HG03108 (cell line): ENCODE data around the gene ADO.
A peak's percentile ranks its signal among the peaks of the same experiment; 100 is the strongest.

Experiments
- ATAC-seq: cut with Tn5 transposase; IDR thresholded peaks from one replicate; pipeline ENCODE4 v1.9.1; 2021; ENCODE audit warnings: moderate library complexity; ENCODE audit not compliant: unreplicated experiment

Gene ADO

DNA sequence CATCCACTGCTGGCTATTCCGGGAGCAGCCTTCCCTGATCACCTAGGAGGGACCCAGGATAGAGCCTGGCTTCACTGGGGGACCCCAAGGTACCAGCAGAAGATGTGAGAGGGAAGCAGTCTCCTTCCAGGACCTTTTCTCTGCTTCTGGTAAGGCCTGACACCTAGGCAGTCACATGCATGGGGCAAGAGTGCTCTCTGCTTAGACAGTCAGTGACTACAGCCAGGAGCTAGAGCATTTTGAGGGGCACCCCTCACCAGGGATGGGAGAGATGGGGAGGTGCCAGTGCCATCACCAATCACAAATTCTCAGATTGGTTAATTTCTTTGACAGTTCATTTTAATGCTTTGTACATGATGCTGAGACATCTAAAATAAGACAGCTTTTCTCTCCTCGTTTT lies 13.9 kb upstream of the ADO start:
- ATAC-seq: no peak

DNA sequence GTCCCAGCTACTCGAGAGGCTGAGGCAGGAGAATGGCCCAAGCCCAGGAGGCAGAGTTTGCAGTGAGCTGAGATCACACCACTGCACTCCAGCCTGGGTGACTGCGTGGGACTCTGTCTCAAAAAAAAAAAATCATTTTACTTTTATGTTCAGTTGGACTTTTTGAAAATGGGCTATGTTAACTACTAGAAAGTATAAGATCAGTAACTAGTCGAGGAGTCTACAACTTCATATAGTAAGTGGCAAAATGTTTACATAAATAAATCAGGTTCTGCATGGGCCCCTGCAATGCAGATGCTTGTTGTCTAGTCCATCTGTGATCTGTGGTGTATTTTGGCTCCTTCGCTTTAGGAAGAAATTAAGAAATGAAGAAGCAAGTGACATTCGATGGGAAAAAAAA lies 12.3 kb upstream of the ADO start:
- ATAC-seq: no peak

DNA sequence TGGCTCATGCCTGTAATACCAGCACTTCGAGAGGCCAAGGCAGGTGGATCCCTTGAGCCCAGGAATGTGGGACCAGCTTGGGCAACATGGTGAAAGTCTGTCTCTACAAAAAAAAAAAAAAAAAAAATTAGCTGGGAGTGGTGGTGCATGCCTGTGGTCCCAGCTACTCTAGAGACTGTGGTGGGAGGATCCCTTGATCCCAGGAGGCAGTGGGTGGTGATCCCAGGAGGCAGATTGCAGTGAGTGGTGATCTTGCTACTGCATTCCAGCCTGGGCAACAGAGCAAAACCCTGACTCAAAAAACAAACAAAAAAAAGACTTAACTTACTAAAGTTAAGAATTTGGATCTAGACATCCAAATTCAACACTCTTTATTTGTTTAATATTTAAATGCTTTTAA lies 10.2 kb upstream of the ADO start:
- no peak for ATAC-seq

DNA sequence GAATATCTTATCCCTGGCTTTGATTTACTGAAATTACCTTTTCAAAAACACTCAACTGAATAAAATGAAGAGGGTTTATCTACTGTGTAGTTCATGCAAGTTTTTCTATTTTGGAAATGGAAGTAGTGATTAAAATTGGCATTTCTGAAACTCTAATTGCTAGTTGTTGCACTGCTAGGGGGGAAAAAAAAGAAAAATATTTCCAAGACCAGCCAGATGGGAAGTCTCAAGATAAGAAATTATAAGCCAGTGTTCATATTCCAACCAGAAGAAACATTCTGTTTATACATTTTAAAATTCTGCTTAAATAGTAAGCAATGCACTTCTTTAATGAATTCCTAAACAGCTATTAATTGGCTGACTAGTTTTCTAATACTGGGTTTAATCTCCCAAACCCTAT lies 9.4 kb upstream of the ADO start:
- no peak for ATAC-seq

DNA sequence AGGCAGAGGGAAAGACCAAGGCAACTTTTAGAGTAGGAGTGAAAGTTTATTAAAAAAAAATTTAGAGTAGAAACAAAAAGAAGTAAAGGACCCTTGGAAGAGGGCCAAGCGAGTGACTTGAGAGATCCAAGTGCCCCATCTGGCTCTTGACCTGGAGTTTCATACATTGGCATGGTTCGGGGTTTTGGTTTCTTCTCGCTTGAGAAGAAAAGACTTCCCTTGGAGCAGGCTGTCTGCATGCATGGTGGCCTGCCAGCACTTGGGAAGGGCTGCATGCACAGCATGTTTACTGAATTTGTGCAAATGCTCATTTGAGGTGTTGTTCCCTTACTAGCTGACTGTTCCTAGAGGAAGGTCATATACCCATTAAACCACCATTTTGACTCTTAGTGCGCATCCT lies 8.8 kb upstream of the ADO start:
- ATAC-seq: no peak

DNA sequence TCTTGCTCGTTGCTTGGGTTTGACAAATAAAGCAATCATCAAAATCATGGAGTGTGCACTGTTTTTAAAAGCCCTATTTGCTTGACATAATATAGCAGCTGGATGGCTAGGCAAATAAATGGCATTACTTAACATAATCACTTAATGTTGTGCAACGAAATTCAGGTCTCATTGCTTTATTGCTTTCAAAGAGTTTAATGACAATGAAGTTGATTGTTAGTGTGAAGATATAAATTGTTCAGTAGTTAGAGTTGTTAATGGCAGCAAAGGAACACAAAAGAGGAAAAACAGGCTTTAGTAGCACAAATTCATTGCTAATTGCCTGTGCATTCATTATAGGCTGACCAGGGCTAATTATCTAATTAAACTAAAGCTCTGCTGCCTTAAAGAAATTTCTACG lies 7.6 kb upstream of the ADO start:
- no peak for ATAC-seq

DNA sequence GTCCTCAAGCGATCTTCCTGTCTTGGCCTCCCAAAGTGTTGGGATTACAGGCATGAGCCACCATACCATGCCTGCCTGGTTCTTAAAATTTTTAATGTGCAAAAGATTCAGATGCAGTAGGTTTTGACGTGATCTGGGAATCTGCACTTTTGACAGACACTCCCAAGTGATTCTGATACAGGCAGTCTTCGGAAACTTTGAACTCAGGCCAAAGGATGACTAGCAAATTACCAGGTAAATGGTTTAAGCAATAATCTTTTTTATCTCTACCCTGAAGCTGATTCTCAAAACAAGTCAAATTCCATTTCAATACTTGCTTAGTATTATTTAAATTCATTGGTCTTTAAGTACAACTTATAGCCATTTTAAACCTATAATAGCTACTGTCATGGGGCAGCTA lies 2.6 kb upstream of the ADO start:
- no peak for ATAC-seq

DNA sequence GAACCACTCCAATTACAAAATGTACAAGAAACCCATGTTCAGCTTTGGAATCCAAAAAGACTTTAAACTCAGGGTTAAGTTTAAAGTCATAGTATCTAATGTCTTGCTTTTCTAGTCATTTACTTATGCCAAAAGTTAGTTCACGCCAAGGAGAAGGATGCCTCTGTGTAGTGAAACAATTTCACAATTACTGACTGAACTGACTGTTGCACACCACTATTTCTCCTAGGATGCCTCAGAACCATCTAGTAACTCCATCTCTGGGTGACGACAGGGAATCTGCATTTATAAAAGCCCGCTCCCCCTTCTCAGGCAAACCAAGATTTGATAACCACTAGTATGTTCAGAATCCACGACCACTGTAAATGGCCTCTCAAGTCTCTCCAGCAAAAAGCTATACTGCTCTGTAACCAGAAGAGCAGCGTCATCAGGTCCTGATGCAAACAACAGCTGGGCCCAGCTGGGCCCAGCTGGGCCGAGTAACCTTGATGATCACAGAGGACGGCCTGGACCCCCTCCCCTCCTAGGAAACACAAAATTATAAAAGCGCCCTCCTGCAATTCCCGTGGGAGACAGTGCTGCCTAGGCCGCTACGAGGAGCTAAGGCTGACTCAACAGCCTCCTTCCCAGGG lies 680 bp upstream of the ADO start:
- no peak for ATAC-seq

DNA sequence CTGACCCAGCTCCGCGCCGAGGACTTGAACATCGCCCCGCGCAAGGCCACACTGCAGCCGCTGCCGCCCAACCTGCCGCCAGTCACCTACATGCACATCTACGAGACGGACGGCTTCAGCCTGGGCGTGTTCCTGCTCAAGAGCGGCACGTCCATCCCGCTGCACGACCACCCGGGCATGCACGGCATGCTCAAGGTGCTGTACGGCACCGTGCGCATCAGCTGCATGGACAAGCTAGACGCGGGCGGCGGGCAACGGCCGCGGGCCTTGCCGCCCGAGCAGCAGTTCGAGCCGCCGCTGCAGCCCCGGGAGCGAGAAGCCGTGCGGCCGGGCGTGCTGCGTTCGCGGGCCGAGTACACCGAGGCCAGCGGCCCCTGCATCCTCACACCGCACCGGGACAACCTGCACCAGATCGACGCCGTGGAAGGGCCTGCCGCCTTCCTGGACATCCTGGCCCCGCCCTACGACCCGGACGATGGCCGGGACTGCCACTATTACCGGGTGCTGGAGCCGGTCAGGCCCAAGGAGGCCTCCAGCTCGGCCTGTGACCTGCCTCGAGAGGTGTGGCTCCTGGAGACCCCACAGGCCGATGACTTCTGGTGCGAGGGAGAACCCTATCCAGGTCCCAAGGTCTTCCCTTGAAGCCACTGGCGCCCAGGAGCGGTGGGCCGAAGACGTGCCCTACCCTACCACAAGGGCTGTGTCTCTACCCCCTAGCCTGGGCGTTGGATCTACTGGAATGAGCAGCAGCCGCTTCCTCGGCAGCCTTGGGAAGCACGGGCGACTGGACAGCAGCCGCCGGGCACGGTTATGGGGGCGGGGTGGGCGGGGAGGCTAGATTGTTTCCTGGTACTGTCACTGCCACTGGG lies 945 bp downstream of the ADO start:
- peak; percentile 14 for ATAC-seq

DNA sequence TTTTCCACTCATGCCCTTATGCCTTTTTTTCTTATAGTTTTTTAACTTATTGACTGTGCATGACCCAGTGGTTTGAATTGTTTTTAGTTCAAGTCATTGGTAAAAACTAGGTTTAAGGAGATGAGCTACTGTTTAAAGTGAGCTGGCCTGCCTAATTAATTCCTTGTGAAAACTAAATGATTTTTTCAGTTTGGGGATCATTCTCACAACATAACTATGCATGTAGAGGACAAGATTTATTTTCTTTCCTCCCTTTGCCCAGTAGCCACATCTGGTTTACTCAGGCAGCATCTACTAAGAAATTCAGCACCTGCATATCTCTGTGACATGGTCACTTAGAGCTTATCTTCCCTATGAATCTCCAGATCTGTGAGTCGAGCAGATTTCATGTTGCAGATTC lies 1.7 kb downstream of the ADO start:
- no peak for ATAC-seq

DNA sequence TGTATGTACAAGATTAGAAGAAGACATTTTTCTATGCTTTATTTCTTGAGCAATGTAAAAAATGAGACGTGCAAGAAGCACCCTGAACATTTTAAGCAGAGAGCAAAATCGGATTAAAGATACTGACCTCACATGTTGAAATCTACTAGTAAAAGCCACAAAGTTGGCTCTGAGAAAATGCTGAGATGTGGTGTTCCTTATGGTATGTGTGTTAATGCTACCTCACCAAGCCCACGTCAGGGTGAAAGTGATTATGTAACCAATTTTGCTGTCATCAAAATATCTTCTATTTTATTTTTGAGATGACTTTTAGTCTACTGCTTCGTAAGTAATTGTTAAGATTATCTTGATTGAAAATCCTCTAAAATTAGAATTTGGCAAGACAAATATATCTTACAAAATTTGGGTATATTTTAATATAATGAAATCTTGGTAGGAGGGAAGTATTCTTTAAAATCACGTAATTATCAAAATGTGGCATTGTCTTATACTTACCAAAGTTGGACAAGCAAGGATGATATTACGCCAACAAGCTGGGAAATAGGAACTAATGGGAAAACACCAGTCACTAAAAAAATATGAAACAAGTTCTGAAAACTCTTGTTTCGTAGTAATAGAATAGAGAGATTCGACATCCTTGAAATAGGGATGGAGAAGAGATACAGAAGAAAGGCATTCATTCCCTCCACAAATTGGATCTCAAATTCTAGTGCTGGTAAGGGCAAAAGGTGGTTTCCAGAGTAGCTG lies 5.8 kb downstream of the ADO start:
- ATAC-seq: no peak

DNA sequence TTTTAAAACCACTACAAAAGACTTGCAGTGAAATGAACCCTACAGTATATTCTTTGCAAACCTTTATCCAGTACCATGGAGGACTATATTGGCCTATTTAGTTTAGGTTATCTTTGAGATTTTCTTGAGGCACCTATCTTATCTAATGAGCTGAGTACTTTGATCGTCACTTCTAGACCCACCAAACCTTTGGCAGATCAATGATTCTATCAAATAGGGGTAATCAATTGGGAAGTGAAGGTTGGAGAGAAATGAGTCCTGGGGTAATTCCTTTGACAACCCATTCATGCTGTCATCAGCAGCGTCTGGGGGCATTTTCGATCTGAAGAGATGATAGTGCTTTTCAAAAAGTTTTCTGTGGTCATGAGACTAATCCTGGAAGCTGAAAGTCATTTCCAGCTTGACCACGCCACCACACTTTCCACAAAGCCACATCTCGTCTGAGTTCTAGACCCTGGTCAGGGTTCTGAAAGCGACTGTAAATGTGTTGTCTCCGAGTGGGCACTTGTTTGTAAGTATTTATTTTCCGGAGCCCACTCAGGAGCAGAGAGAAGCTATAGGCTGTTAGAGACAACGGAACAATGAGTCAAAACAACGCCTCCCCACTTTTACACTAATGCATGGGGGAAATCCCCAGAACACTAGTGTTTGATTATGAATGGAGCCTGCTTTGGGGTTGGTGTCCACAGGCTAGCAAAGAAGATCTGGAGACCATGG lies 6.8 kb downstream of the ADO start:
- ATAC-seq: peak; percentile 29

DNA sequence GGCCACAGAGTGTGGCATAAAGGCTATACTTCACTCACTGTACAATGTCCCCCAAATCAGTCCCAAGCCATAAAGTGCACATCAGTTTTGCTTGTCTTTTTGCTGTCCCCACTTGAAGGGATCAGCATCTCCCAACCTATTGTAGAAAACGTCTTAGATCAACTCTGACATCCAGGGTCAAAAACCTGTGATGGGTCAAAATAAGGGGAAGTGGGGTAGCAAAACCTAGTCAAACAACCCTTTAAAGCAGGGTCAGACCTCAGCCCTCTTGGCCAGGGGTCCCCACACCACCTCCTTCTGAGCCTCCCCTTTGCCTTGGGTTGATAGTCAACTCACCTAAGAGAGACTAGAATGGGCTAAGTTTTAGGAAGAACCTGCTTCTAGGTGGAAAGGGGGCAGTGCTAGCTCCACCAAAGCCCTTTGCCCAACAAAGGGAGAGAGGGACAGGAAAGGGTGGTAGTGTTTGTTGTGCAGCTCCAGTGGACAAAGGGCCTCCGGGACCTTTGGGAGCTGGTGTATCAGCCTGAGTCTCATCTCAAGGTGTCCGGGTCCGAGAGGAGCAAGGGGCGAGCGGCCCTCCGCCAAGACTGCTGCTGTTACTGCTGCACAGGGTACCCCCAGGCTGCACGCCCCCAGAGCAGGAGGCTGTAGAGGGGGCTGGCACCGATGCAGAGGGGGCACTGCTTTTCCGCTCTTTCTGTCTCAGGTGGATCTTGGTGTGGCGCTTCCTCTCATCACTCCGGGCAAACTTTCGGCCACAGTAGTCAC lies 8.3 kb downstream of the ADO start:
- ATAC-seq: no peak

DNA sequence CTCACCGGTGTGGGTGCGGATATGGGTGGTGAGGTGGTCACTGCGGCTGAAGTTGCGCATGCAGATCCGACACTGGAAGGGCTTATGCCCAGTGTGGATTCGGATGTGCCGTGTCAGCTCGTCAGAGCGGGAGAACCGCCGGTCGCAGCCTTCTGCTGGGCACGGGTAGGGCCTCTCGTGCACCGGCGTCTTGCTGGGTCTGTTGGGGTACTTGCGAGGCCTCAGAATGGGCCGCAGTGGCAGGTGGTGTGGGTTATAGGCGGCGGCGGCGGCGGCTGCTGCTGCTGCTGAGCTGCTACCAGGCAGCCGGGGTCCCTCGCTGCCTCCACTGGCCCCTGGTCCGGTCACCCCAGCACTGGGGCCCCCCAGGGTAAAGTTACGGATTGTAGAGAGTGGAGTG lies 8.9 kb downstream of the ADO start:
- ATAC-seq: no peak

DNA sequence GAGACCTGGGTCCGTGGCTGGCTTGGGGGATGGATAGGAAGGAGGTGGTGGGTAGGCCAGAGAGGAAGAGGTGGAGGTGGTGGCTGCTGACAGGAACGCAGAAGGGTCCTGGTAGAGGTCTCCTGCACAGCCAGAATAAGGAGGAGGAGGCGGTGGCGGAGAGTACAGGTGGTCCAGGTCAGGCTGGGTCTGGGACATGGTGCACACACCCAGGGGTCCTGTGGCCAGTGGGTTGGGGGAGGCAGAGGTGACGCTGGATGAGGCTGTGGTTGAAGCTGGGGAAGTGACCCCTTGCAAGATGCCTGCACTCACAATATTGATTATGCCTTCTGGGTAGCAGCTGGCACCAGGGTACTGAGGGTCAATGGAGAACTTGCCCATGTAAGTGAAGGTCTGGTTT lies 9.5 kb downstream of the ADO start:
- no peak for ATAC-seq

DNA sequence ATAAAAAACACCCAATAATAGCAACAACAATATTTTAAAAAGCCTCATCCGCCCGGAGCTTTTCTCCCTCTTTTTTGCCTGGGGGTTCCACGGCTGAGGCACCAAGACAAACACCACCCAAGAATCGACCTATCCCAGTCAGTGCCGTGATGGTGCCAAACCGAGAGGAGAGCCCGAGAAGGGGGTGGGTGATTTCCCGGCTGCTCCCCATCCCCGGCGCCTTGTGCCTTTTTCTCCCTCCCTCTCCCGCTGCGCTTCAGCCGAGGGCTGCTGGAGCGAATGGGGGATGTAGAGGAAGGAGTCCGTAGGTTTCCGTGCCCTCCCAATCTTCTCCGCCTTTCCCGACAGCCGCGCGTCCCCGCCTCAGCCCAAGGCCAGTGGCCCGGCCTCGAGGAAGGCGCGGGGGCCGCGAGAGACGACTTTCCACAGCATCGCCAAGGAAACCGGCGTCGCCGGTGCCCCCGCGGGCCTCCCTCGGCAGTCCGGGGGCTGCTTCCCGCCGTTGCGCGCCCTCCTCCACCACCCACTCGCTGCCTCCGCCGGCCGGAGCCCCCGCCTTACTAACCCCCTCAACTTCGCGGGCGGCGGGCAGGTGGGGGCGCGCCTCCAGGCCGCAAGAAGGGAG lies 10.3 kb downstream of the ADO start:
- ATAC-seq: no peak

DNA sequence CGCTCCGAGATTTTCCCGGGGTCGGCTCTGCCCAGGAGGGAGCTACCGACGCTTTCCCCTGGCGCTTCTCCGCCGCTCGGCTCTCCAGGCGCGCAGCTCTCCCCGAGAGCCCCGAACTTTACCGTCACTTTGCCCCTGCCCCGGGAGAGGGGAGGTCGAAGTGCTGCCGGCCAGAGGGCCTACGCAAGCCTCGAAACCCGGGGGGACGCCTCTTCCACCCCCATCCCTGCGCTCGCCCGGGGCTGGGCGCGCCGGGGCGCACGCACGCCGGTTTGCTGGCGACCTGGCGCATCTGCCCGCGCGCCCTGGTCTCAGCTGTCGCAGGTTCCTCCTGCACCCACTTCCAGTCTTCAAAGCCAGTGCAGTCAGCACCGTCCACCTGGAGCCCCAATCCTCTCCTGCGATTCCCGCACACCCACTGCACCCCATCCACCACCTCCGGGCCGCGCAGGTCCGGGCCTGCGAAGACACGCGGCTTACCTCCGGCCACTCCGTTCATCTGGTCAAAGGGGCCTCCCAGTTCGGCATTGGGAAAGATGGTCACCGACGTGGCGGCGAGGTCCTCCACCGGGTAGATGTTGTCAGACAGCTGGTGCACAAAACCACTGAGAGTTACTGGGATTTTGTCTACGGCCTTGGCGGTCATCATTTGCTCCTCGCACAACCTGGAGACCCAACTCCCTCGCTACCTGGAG lies 11.0 kb downstream of the ADO start:
- ATAC-seq: no peak

DNA sequence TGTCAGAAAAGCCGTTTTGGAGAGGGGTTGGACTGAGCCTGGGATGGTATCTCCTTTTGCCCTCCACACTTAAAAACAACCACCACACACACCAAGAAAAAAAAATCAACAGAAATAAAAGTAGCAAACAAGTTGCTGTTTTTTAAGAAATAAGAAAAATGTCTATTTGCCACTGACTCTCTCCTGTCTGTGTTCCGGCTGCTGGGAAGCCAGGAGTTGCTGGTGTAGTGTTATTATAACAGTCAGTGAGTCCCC lies 11.5 kb downstream of the ADO start:
- ATAC-seq: no peak

DNA sequence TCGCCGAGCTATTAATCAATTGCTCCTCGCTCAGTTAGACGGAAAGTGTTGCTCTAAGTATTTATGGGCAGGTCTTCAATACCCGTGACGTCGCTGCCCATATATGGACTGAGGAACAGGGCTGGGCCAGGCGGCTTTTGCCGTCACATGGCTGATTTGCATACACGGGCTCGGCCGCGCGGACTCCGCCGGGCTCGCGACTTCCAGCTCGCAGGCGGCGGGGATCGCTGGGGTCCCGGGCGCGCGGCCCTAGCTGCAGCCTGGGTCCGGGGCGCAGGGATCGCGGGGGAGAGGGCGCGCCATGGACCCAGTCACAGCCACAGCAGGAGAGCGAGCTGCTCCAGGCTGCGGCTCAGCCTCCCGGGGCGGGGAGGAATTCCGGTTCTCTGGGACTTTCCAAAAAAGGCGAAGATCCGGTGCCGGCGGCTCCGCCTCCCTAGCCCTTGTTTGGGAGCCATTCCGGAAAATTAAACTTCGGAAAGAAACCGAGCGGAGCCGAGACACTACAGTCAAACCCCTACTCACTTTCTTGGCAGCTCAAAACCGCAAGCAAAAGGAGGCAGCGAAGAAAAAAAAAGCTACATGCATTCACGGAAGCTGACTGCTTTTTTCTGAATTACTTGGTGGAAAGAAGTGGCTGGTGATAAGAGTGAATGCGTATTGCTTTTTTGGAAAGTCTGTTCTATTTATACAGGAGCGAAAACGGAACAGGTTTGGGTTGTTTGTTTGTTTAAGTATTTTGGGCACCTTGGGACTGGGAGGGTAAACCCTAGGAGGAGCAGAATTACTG lies 12.0 kb downstream of the ADO start, which contains the start of gene EGR2:
Gene EGR2, minus strand, starts transcription at position 36 of the 790 bp plus-strand sequence. CDS start 337 bp downstream, outside the sequence.
- peak; percentile 75 for ATAC-seq
